ENCODE measurements around the gene MGP. TPM values are rescaled to one million over a fixed set of nuclear protein-coding genes. Genes with fewer than 3 reads are reported as not detected.

Gene MGP
- total and polyA plus RNA-seq, 2 of the 4 experiments (the other 2 are of a cell fraction), result 1.4 to 2.7 TPM

DNA sequence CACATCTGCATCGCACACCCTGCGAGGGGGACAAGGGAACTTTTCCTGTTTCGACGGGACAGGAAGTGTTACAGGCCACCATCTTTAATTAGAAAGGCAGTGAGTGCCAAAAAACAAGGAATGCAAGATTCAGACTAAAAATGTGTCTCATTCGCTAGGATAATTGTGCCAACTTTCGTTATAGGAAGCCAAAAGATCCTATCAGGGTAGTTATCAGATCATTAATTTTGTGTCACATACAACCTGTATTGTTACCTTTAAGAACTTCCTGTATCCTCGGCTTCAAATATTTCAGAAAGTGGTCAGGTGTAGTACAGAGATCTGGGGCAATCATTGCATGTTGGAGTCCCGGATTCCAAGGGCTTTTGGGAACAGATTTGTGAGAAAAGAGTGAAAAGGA, 19.2 kb upstream of the MGP start:
- no peaks in the 10 kb centered on the region for H3K9me3 ChIP-seq (ENCODE audit: control insufficient read depth, insufficient read depth, low read length)
- no peak overlapping the region for H3K18ac ChIP-seq (ENCODE audit: low read depth, low read length)
- no peaks in the 10 kb centered on the region for H3K27me3 ChIP-seq (ENCODE audit: control insufficient read depth, insufficient read depth, low read length)
- no peak overlapping the region for H2BK120ac ChIP-seq (ENCODE audit: low read depth, low read length)
- intact Hi-C loops (cut with micrococcal nuclease), result no loop called here
- H2AK5ac ChIP-seq (ENCODE audit: low read depth, low read length), result no peak overlapping the region
- H4K8ac ChIP-seq (ENCODE audit: low read depth in 2 of 2, low read length in 2 of 2), result no peak overlapping the region
- in situ Hi-C loops (cut with MboI; ENCODE audit: low sequenced_read_pairs), result no loop called here
- no peak overlapping the region for H3K4me3 ChIP-seq (ENCODE audit: insufficient read depth, low read depth, low read length)
- H2BK15ac ChIP-seq (ENCODE audit: low read depth, low read length), result no peak overlapping the region
- H3K56ac ChIP-seq (ENCODE audit: extremely low read depth, insufficient read depth, low read length), result no peak overlapping the region
- no peak overlapping the region for H4K91ac ChIP-seq (ENCODE audit: insufficient read depth, low read depth, low read length)
- no peak overlapping the region for H2BK20ac ChIP-seq (ENCODE audit: low read depth, low read length)
- 94% methylated on average over 3 of the region's 8 CpGs; no CpG with 5 or more reads in 1 of the 2 experiments for WGBS, 2 experiments (ENCODE audit: extremely low coverage in 2 of 2, insufficient read length in 1 of 2)
- dilution Hi-C loops (cut with HindIII; ENCODE audit: low sequenced_read_pairs, unreplicated experiment), result no loop called here
- no peak overlapping the region for H3K4ac ChIP-seq (ENCODE audit: low read depth, low read length)
- H2BK5ac ChIP-seq (ENCODE audit: low read depth, low read length, poor library complexity, severe bottlenecking), result no peak overlapping the region
- CTCF ChIA-PET, result no interaction called here
- H3K4me1 ChIP-seq (ENCODE audit: control insufficient read depth, insufficient read depth, low read length), result peaks cover 2% of the 10 kb centered on the region; the same call in 1 of the 2 replicates
- H3K36me3 ChIP-seq (ENCODE audit: control insufficient read depth, insufficient read depth, low read length), result no peaks in the 10 kb centered on the region
- H3K23ac ChIP-seq (ENCODE audit: low read depth, low read length), result no peak overlapping the region
- H3K4me2 ChIP-seq (ENCODE audit: low read depth, low read length), result no peak overlapping the region
- H3K14ac ChIP-seq (replicated peaks; ENCODE audit: low read depth, low read length), result no peak overlapping the region
- BruUV-seq (replicated peaks), result no TSS peak
- POLR2A ChIA-PET (ENCODE audit: unreplicated experiment), result no interaction called here
- TF ChIP-seq MAZ (IDR thresholded peaks at IDR 0.05; ENCODE audit: borderline replicate concordance, low read depth, low read length) (no peak), CEBPB (IDR thresholded peaks at IDR 0.05; ENCODE audit: low read depth, low read length) (no peak), RFX5 (IDR thresholded peaks at IDR 0.05; ENCODE audit: low read depth, low read length) (no peak), SMC3 (IDR thresholded peaks at IDR 0.05; ENCODE audit: low read depth, low read length) (no peak), POLR2A (IDR thresholded peaks at IDR 0.05; ENCODE audit: low read depth, low read length) (no peak), BHLHE40 (IDR thresholded peaks at IDR 0.05; ENCODE audit: low read depth, low read length) (no peak), MAFK (IDR thresholded peaks at IDR 0.05; ENCODE audit: low read depth, low read length) (no peak), RAD21 (IDR thresholded peaks at IDR 0.05; ENCODE audit: low read length) (no peak), NFE2L2 (IDR thresholded peaks at IDR 0.05; ENCODE audit: low read depth, low read length) (no peak), RCOR1 (IDR thresholded peaks at IDR 0.05; ENCODE audit: insufficient replicate concordance, low read length) (no peak), CHD1 (IDR thresholded peaks at IDR 0.05; ENCODE audit: low read depth, low read length) (no peak), FOS (IDR thresholded peaks at IDR 0.05; ENCODE audit: low read depth, low read length) (no peak), MXI1 (IDR thresholded peaks at IDR 0.05; ENCODE audit: borderline replicate concordance, low read depth, low read length) (no peak)
- TF ChIP-seq, protein P1, sequence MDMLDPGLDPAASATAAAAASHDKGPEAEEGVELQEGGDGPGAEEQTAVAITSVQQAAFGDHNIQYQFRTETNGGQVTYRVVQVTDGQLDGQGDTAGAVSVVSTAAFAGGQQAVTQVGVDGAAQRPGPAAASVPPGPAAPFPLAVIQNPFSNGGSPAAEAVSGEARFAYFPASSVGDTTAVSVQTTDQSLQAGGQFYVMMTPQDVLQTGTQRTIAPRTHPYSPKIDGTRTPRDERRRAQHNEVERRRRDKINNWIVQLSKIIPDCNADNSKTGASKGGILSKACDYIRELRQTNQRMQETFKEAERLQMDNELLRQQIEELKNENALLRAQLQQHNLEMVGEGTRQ (IDR thresholded peaks at IDR 0.05; ENCODE audit: low read depth, low read length), result no peak
- TF ChIP-seq, protein P2, sequence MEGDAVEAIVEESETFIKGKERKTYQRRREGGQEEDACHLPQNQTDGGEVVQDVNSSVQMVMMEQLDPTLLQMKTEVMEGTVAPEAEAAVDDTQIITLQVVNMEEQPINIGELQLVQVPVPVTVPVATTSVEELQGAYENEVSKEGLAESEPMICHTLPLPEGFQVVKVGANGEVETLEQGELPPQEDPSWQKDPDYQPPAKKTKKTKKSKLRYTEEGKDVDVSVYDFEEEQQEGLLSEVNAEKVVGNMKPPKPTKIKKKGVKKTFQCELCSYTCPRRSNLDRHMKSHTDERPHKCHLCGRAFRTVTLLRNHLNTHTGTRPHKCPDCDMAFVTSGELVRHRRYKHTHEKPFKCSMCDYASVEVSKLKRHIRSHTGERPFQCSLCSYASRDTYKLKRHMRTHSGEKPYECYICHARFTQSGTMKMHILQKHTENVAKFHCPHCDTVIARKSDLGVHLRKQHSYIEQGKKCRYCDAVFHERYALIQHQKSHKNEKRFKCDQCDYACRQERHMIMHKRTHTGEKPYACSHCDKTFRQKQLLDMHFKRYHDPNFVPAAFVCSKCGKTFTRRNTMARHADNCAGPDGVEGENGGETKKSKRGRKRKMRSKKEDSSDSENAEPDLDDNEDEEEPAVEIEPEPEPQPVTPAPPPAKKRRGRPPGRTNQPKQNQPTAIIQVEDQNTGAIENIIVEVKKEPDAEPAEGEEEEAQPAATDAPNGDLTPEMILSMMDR (conservative IDR thresholded peaks at IDR 0.05; ENCODE audit: low read depth, low read length), result no peak
- TF ChIP-seq, protein P3, sequence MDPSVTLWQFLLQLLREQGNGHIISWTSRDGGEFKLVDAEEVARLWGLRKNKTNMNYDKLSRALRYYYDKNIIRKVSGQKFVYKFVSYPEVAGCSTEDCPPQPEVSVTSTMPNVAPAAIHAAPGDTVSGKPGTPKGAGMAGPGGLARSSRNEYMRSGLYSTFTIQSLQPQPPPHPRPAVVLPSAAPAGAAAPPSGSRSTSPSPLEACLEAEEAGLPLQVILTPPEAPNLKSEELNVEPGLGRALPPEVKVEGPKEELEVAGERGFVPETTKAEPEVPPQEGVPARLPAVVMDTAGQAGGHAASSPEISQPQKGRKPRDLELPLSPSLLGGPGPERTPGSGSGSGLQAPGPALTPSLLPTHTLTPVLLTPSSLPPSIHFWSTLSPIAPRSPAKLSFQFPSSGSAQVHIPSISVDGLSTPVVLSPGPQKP (IDR thresholded peaks at IDR 0.05; ENCODE audit: borderline replicate concordance, low read depth, low read length), result no peak
- ATAC-seq (ENCODE audit: low read depth), result no peak
- H3K9me1 ChIP-seq (ENCODE audit: insufficient read depth, low read length), result no peaks in the 10 kb centered on the region
- H3K27ac ChIP-seq (ENCODE audit: insufficient read depth, low read length), result no peak overlapping the region
- no peaks in the 10 kb centered on the region for H3K79me1 ChIP-seq (ENCODE audit: low read depth in 1 of 2, low read length in 2 of 2)
- no peak overlapping the region for H2AK9ac ChIP-seq (replicated peaks; ENCODE audit: low read depth, low read length, poor library complexity)
- no peak for DNase-seq
- no peak overlapping the region for H3K9ac ChIP-seq (ENCODE audit: low read depth, low read length)
- H4K20me1 ChIP-seq (ENCODE audit: insufficient read depth, low read length), result no peaks in the 10 kb centered on the region
- no peak overlapping the region for H4K5ac ChIP-seq (ENCODE audit: low read depth, low read length)
- no peak overlapping the region for H2AFZ ChIP-seq (replicated peaks; ENCODE audit: low read length, poor library complexity)

Measured in IMR-90 (cell line).